22Rv1 (cell line): Measurements from ENCODE around the gene NEU1.

Experiments
- CTCF ChIP-seq: fragments of 450-650 bp; IDR thresholded peaks from 2 replicates; pipeline ENCODE4 v1.5.1; 2017; ENCODE audit warnings: mild to moderate bottlenecking
- ZFX ChIP-seq: fragments of 450-650 bp; IDR thresholded peaks from 2 replicates; pipeline ENCODE4 v1.6.1; 2017; ENCODE audit warnings: antibody characterized with exemption, borderline replicate concordance

GRCh38 chr6:31899882-31900722 lies 37.5 kb upstream of the NEU1 start:
- TF ChIP-seq CTCF: no peak
- no peak for TF ChIP-seq ZFX
